PFSK-1 (cell line): ENCODE results near the gene AASDHPPT.

Experiments used
- FOXP2 ChIP-seq: optimal IDR thresholded peaks from 2 replicates; pipeline ENCODE3; 2011; ENCODE audit warnings: borderline replicate concordance, control low read depth, inconsistent platforms; ENCODE audit not compliant: insufficient read depth; ENCODE audit errors: extremely low read length, extremely low read depth
- POLR2AphosphoS5 ChIP-seq: IDR thresholded peaks from 2 replicates; pipeline ENCODE4 v1.6.1; 2012; ENCODE audit warnings: low read depth, mild to moderate bottlenecking, control low read depth, low read length, moderate library complexity
- SIN3A ChIP-seq: IDR thresholded peaks from 2 replicates; pipeline ENCODE4 v1.6.1; 2012; ENCODE audit warnings: mild to moderate bottlenecking, low read length, moderate library complexity, borderline replicate concordance; ENCODE audit not compliant: insufficient read depth
- TAF1 ChIP-seq: IDR thresholded peaks from 2 replicates; pipeline ENCODE4 v1.6.1; 2012; ENCODE audit warnings: low read length, control low read depth, borderline replicate concordance; ENCODE audit not compliant: insufficient read depth
- TF ChIP-seq, protein P1 (sequence below), 2 experiments: IDR thresholded peaks; 2 replicates each; pipeline versions ENCODE4 v1.6.1 to v1.8.0; 2011 to 2012; ENCODE audit warnings: low read depth in 2 of 2, low read length in 2 of 2, control low read depth in 1 of 2, inconsistent platforms in 1 of 2, mild to moderate bottlenecking in 1 of 2, moderate library complexity in 1 of 2; ENCODE audit not compliant: insufficient read depth in 1 of 2

The AASDHPPT gene

DNA sequence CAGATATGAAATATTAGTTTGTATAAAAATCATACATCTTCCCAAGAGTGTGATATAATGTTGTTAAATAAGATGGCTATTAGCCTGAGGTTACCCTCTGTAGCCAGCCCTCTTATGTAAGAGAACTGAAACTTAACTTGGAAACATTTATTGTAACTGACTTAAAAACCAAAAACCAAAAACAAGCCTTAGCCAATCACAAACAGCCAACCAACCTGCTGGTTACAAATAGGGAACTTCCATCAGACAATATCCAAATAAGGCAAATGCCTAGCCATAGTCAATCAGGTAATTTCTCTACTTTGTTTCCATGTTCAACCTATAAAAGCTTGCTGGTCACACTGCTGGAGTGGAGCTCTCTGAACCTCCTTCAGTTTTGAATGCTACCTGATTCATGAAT, 14.5 kb upstream of the AASDHPPT start:
- TF ChIP-seq, protein P1, sequence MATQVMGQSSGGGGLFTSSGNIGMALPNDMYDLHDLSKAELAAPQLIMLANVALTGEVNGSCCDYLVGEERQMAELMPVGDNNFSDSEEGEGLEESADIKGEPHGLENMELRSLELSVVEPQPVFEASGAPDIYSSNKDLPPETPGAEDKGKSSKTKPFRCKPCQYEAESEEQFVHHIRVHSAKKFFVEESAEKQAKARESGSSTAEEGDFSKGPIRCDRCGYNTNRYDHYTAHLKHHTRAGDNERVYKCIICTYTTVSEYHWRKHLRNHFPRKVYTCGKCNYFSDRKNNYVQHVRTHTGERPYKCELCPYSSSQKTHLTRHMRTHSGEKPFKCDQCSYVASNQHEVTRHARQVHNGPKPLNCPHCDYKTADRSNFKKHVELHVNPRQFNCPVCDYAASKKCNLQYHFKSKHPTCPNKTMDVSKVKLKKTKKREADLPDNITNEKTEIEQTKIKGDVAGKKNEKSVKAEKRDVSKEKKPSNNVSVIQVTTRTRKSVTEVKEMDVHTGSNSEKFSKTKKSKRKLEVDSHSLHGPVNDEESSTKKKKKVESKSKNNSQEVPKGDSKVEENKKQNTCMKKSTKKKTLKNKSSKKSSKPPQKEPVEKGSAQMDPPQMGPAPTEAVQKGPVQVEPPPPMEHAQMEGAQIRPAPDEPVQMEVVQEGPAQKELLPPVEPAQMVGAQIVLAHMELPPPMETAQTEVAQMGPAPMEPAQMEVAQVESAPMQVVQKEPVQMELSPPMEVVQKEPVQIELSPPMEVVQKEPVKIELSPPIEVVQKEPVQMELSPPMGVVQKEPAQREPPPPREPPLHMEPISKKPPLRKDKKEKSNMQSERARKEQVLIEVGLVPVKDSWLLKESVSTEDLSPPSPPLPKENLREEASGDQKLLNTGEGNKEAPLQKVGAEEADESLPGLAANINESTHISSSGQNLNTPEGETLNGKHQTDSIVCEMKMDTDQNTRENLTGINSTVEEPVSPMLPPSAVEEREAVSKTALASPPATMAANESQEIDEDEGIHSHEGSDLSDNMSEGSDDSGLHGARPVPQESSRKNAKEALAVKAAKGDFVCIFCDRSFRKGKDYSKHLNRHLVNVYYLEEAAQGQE (IDR thresholded peaks at IDR 0.05; ENCODE audit: insufficient read depth in 1 of 2, low read depth in 2 of 2, low read length in 2 of 2) = no peak
- TF ChIP-seq FOXP2 = no peak
- no peak for TF ChIP-seq TAF1
- no peak for TF ChIP-seq POLR2AphosphoS5
- TF ChIP-seq SIN3A = no peak

DNA sequence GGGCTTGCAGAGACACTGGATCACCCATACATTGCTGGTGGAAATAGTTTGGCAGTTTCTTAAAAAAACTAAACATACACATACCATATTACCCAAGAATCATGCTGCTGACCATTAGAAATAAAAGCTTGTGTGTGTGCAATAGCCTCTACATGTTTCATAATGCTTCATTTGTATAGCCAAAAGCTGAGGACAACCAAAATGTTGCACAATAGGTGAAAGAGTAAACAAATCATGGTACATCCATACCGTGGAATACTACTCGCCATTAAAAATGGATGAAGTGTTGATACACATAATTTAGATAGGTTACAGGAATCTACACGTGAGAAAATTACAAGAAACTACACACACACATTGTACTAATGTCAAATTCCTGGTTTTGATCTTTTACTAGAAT, 6.9 kb upstream of the AASDHPPT start:
- TF ChIP-seq TAF1 (no peak), POLR2AphosphoS5 (no peak), FOXP2 (no peak), SIN3A (no peak)
- TF ChIP-seq, protein P1 (IDR thresholded peaks at IDR 0.05; ENCODE audit: insufficient read depth in 1 of 2, low read depth in 2 of 2, low read length in 2 of 2) = no peak

DNA sequence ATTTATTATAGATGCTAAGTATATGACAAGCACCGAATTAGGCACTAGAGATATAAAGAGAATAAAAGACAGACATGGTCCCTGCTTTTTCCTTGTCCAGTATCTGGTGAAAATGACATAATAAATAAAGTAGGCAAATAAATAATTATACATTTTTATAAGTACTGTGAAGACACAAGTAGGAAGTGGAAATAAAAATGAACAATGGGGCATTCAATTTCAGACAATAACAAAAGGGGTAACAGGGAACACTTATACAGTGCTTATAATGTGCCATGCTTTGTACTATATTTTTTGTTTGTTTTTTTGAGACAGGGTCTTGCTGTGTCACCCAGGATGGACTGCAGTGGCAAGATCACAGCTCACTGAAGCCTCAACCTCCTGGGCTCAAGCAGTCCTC, 4.7 kb upstream of the AASDHPPT start:
- no peak for TF ChIP-seq POLR2AphosphoS5
- no peak for TF ChIP-seq FOXP2
- TF ChIP-seq, protein P1 (IDR thresholded peaks at IDR 0.05; ENCODE audit: insufficient read depth in 1 of 2, low read depth in 2 of 2, low read length in 2 of 2) = no peak
- no peak for TF ChIP-seq SIN3A
- TF ChIP-seq TAF1 = no peak

DNA sequence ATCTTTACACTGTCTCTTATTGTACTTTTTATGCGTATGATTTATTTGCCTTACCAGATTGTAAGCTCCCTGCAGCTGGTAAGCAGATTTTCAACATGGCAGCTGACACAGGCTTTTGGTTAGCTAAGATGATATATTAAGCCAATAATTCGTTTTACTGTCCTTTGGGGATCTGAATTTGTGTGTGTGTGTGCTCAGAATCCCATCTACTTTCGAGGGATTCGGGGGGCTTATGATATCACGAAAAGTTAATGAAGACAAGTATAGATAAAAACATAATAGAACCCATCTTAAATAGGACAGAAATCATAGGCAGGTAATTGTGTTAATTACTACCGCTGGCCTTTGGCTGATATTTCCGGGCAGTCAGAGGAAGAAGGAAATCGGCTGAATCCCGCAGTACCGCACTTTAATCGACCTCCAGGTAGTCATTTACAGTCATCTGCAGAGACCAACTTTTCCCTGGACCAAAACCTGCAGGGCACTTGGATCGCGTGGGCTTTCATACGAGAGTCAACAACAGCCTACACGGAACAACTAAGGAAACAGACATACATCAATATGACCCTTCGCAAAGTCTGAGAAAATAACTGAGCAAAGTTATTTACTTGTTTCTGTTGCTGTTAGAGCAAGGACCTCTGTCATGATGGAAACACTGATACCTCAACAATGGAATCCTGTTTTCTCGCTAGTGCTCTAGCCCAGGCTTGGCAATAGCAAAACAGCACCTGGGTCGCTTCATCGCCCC, 1.1 kb upstream of the AASDHPPT start:
- TF ChIP-seq TAF1 = no peak
- TF ChIP-seq, protein P1 (IDR thresholded peaks at IDR 0.05; ENCODE audit: insufficient read depth in 1 of 2, low read depth in 2 of 2, low read length in 2 of 2) = no peak
- TF ChIP-seq SIN3A = no peak
- no peak for TF ChIP-seq FOXP2
- no peak for TF ChIP-seq POLR2AphosphoS5
